CD4-positive, alpha-beta T cell treated with Interleukin-15 for 1 hour (primary cell): ENCODE results near the gene A1BG.
A peak's percentile ranks its signal among the peaks of the same experiment; 100 is the strongest.
"Not testable (repeated sequence)": the region's sequence is repeated elsewhere in the genome, so short reads cannot be mapped to it uniquely, and the experiment has no call there.

ENCODE experiments used
- DNase-seq: peaks from one replicate; pipeline ENCODE4 v3.0.0-alpha.2; 2020

A1BG gene

DNA sequence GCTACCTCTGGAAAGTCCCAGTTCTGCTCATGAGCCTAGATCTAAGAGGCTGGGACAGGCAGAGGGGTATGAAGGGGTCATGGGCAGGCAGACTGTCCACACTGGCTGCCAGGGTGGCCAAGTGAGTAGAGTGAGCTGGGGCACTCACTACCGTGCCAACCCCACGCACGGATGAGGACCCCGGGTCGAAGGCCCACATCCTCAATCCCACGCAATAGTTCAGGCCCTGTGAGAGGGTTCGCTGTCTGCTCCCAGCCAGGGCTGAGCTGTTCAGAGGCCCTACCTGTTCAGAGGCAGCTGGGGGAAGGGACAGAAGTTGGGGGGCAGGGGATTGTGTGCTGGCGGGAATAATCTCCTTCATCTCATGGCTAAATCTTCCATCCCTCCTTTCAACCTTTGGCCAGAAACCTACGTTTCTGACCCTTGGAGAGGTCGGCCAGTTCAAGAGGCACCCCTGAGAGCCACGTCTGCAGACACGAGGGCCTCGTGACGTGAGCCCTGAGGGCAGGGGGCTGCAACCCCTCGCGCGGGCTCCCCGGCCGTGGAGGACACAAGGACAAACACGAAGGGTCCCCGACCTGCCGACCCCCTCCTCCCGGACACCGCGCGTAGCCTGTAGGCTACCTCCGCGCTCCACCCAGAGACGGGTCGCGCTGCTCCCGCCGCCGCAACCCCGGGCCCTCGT lies 32.7 kb upstream of the A1BG start:
- DNase-seq = no peak

- DNase-seq = no peak
These were observed 32.1 kb upstream of the A1BG start for GRCh38 chr19:58385313-58385890.

DNA sequence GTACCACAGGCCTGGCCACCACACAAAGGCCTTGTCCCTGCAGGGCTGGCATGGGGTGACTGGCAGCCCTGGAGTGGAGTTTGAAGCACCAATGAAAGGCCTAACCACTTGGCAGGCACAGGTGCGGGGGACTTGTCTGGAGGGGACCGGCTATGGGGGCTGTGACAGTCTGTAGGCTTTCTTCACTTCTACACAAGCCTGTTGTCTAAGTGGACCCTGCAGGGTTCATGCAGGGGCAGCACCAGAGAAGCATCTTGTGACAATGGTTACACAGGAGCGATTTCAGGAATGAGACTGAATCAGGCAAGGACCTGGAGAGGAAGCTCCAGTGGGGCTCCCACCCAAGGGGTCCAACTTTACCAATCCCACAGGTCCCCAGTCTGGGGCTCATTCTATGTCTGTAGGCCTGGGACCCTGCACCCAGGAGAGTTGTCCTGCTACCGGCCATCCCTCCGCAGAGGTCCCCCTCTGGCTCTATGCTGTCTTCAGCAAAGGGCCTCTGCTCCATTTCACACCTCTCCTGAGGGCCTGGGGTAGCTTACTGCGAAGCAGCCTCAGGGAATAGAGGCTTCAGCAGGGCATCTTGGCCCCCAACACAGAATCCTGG lies 29.8 kb upstream of the A1BG start:
- DNase-seq = no peak

DNA sequence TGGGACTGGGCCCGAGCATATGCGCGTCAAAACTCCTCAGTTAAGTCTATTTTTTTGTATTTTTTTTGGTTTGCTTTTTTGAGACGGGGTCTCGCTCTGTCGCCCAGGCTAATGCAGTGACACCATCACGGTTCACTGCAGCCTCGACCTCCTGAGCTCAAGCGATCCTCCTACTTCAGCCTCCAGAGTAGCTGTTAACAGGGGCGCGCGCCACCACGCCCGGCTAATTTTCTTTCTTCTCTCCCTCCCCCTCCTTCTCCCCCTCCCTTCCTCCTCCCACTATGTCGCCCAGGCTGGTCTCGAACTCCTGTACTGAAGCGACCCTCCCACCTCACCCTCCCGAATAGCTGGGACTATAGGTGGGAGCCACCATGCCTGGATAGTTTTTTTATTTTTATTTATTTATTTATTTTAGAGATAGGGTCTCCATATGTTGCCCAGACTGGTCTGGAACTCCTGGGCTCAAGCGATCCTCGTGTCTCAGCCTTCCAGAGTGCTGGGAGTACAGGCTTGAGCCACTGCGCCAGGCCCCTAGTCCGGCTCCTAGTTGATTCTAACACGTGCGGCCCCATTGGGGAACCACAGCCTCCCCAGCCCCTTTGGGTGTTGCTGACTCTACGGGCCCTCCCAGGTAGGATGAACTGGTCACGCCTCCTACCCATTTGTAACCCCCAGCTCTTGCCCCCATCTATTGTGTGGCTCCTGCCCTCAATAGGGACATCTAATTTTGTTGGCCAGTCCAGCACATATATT lies 28.3 kb upstream of the A1BG start:
- DNase-seq = no peak

DNA sequence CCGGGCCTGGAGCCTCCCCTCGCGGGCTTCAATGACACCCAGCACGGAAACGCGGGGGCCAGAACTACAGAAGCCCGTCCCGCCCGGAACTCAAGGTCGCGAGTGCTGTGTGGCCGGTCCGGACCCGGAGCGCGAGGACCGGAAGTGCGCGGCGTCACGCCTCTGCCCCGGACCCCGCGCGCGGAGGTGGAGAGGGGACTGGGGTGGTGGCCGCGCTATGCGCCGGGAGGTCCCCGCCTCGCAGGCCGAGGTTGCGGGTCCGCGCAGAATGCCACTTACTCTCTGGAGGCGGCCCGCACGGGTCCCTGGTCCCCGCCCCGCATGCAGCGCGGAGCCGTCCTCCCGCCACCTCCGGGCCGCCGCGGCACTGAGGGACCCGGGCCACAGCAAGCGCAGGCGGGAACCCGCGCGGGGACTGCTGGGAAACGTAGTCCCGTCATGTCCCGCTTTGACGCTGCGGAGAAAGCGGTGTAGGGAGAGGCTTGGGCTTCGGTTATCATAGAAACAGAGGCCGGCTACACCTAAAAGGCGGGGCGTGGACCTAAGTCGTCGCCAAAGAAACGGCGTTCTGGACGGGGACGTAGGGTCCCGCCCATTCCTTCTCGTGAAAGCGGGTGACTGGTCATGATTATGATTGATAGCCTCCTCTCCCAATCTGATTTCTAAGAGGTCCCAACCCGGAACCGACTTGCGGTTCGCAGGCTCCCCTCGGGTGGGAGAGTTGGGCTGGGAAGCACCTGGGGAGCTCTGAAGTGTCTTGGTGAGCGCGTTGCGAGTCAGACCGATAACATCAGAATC lies 27.6 kb upstream of the A1BG start, which contains the start of gene ZNF837:
TSS of gene ZNF837 (minus strand) at position 369 of the 798 bp plus-strand sequence. CDS start 11,698 bp downstream, outside the sequence.
- peak; percentile 100 for DNase-seq

DNA sequence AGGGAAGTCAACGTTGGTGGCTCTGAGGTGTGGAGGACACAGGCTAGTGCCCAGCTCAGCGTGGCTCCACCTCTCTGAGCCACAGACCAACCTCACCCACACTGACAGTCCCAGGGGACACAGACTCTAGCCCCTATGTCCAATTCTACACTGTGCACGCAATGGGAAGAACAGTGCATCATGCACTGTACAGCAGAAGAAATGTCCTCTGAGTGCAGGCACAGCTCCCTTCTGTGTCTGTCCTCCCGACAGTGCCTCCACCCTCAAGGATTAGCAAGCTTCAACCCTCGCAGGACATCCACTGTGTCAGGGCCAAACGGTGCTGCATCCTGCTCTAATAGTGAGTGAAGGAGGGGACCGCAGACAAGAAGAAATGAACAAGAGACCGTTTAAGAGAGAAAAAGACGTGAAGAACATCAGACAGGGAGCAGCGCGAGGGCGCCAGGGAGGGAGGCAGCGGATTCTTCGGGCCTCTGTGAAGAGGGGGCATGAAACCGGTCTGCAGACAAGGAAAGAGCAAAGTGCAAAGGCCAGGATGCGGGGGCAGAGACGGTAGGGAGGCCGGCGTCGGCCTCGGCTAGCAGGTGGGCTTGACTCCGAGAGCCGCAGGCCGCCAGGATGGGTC lies 26.9 kb upstream of the A1BG start:
- DNase-seq = no peak

- DNase-seq = no peak
These were observed 26.0 kb upstream of the A1BG start for GRCh38 chr19:58379246-58379645.

- DNase-seq = not testable (repeated sequence)
These were observed 23.4 kb upstream of the A1BG start for GRCh38 chr19:58376724-58377123.

GRCh38 chr19:58374200-58374599 lies 20.9 kb upstream of the A1BG start:
- DNase-seq = no peak

GRCh38 chr19:58372311-58373133 lies 19.2 kb upstream of the A1BG start:
- no peak for DNase-seq

GRCh38 chr19:58368561-58369360 lies 15.5 kb upstream of the A1BG start:
- DNase-seq = no peak

- DNase-seq = no peak
These were observed 14.6 kb upstream of the A1BG start for GRCh38 chr19:58367698-58368454.

DNA sequence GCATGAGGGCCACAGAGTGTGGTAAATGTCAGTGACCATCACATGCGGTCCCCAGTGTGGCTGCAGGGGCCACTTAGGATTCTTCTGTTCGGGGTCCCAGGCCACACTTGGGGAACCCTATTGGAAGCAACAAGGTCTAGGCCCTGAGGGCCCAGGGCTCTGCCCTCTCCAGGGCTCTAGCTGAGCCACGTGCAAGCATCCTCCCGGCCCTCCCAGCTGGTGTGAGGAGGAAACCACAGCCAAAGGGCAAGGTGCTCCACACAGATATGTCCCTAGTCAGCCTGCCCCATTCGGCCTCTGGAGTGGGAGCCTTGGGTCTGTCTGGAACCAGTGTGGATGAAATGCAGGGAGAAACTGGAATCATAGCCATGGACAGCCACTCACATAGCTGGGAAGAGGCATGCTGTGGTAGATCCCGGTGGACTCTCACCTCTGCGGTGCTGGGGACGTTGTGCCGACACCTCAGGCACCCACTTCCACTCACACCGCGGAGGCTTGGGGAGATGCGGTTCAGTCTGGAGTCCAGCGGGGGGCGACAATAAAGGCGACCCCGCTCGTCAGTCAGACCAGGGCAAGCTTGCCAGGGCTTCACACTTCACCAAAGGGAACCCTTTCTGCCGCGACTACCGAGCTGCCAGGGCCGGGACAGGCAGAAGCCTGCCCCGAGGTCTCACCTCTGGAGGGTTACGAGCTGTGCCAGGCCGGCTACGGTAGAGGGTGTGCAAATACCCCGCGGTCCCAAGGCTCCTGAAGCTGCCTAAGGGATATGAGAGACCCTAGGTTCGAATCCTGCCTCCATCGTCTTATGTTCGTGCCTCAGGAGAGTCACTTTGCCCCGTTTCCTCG lies 13.5 kb upstream of the A1BG start:
- DNase-seq = no peak

DNA sequence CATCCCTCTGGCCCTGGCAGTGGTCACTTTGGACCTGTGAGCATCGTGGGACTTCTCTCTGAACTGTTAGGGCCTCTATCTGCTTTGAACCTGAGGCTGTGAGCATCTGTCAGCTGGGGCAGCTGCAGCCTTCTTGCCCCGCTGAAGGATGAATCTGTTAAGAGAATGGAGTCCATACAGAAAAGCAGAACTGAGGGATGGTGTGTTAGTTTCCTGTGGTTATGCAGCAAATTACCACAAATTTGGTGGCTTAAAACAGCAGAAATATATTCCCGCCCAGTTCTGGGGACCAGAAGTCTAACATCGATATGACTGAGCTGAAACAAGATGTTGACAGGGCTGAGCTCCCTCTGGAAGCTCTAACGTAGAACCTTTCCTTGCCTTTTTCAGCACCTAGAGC lies 10.9 kb upstream of the A1BG start:
- DNase-seq = no peak

GRCh38 chr19:58362272-58362994 lies 9.1 kb upstream of the A1BG start, which contains the start of gene ZNF497:
TSS of gene ZNF497 (minus strand) at chr19:58362751. CDS start at chr19:58357635, 5,116 bp downstream.
- DNase-seq = peak; percentile 98

DNA sequence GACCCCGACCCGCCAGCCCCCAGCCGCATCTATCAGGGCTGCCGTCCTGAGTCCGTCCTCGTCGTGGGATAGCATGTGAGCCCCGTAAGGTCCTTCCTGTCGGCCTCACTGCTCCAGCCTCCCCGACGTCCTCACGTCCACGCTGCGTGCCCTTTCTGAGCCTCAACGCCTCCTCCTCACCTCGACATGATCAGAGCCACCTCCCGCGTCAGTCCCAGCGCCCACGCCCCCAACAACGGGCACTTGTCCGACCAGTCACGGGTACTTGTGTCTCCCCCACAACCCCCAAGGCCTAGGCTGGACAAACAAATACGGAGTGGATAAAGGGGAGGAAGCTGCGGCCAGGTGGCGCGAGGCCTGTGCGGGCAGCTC lies 8.6 kb upstream of the A1BG start:
- peak; percentile 25 for DNase-seq

DNA sequence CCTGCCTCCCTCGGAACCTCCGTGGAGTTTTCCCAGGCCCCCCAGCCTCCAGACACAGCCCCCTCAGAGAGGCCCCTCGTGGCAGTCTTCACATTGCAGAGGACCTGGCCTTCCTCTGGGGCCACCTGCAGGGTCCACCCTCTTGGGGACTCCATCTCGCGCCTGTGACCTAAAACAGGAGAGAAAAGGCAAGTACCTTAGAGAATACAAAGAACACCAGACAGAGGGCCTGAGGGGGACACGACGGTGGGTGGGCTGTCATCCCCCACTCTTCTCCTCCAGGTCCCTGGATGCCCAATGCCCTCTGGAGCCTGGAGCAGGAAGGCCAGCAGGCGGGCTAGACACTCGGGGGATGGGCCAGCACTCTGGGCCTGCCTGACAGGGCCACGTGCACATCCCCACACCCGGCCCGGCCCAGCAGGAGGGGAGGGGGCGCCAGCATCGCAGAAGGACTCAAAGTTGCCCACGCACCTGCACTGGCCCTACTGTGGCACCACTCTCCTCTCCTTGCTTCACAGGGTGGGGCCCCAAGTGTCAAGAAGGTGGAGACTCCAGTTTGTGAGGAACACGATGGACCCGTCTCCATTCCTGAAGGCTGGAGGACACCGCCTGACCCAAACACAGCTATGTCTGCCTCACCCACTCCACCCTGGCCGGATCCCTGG lies 4.3 kb upstream of the A1BG start:
- DNase-seq = no peak
